ENCODE data around the gene CCDC192. TPM values are rescaled to one million over a fixed set of nuclear protein-coding genes. Genes with fewer than 3 reads are reported as not detected.

Gene CCDC192
- total RNA-seq, 1 donor from 2014 or later = not detected

DNA sequence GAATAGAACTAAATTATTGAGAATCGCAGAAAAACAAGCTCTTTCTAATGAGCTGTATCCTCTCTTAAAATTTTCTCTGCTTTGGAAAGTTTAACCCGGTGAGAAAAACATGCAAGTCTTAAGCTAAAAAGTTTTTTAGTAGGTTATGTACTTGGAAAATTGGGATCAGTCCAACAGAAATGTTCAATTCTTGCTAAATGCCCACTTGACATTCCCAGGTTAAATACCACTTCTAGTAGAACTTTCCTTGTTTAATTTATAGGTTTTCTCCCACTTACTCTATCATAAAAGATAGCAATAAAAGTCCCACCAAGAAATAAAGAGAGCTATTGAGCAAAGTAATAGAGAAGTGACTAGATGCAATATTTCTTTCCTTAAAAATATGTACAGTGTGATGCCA, 157.1 kb downstream of the CCDC192 start:
- TF ChIP-seq, protein P1, sequence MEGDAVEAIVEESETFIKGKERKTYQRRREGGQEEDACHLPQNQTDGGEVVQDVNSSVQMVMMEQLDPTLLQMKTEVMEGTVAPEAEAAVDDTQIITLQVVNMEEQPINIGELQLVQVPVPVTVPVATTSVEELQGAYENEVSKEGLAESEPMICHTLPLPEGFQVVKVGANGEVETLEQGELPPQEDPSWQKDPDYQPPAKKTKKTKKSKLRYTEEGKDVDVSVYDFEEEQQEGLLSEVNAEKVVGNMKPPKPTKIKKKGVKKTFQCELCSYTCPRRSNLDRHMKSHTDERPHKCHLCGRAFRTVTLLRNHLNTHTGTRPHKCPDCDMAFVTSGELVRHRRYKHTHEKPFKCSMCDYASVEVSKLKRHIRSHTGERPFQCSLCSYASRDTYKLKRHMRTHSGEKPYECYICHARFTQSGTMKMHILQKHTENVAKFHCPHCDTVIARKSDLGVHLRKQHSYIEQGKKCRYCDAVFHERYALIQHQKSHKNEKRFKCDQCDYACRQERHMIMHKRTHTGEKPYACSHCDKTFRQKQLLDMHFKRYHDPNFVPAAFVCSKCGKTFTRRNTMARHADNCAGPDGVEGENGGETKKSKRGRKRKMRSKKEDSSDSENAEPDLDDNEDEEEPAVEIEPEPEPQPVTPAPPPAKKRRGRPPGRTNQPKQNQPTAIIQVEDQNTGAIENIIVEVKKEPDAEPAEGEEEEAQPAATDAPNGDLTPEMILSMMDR (IDR thresholded peaks at IDR 0.05) = no peak
- DNase-seq (no peak), ATAC-seq (no peak)
- H3K4me3 ChIP-seq = no peak overlapping the region
- no peaks in the 10 kb centered on the region for H3K36me3 ChIP-seq
- no peaks in the 10 kb centered on the region for H3K9me3 ChIP-seq
- intact Hi-C loops (cut with DNase I) = no loop called here
- H3K27ac ChIP-seq = no peak overlapping the region
- H3K4me1 ChIP-seq = no peaks in the 10 kb centered on the region
- H3K27me3 ChIP-seq = no peaks in the 10 kb centered on the region

DNA sequence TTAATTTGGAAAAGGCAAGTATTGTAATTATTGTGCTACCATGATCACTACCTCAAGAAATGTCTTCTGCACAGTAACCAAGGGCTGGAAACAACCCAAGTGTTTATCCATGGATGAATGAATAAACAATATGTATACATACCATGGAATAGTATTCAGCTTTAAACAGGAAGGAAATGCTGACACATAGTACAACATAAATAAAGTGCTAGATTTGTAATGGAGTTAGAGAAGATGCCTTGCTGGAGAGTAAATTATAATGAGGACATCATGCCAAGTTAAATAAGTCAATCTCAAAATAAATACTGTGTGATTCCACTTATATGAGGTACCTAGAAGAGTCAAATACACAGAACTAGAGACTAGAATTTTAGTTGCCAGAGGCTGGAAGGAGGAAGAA, 160.0 kb downstream of the CCDC192 start:
- DNase-seq (no peak), ATAC-seq (no peak)
- intact Hi-C loops (cut with DNase I) = no loop called here
- TF ChIP-seq, protein P1 (IDR thresholded peaks at IDR 0.05) = no peak
- Histone ChIP-seq H3K4me1 (no peaks in the 10 kb centered on the region), H3K27me3 (no peaks in the 10 kb centered on the region), H3K27ac (no peak overlapping the region), H3K4me3 (no peak overlapping the region), H3K36me3 (no peaks in the 10 kb centered on the region), H3K9me3 (no peaks in the 10 kb centered on the region)

DNA sequence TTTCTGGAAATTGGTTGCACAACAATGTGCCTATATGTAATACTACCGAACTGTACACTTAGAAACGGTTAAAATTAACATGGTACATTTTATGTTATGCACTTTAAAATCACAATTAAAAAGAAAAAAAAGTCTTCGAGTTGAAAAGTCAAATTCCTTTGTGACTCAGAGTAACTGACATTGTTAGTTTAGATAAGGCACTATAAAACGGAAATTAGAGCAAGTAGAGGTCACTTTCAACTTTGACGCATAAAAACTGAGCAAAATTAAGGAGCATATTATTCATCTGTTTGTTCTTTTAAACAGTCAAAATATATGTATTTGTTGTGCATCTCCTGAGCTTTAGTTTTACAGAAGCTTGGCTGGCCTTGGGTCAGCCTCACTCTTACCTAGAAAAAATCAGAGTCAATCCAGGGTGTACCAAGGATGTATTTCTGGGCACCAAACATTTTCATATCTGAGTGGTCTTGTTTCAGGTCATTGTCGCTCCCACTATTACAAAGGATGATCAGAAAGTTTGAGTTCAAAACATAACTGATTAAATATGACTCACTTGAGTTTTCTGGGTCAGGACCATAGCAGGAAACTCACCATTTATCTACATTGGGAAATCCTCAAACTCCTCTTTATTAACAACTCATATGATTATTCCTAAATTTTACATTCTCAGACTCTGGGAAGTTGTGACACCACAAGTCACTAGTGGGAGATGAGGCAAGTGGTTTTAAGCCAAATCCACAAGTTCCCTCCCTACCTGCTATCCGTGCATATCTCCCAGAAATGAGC, 160.6 kb downstream of the CCDC192 start:
- no peak for ATAC-seq
- no peak for DNase-seq
- H3K4me3 ChIP-seq = no peak overlapping the region
- intact Hi-C loops (cut with DNase I) = no loop called here
- H3K27me3 ChIP-seq = no peaks in the 10 kb centered on the region
- no peaks in the 10 kb centered on the region for H3K36me3 ChIP-seq
- no peaks in the 10 kb centered on the region for H3K4me1 ChIP-seq
- H3K9me3 ChIP-seq = no peaks in the 10 kb centered on the region
- H3K27ac ChIP-seq = no peak overlapping the region
- TF ChIP-seq, protein P1 (IDR thresholded peaks at IDR 0.05) = no peak

DNA sequence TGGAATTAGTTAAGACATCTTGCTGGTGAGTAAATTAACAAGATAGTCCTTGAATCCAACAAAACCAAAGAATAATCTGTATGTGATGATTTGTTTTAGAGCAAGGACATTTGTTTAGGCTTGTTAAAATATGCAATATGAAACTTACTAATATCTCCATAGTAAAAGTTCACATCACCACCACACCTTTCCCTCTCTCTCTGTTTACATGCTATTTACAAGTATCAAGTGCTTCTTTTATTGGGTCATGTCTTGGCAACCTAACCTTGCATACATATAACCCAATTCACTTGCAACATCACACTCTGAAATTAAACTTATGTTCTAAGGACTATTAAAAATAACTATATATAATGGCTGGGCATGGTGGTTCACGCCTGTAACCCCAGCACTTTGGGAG, 161.3 kb downstream of the CCDC192 start:
- H3K9me3 ChIP-seq = no peaks in the 10 kb centered on the region

DNA sequence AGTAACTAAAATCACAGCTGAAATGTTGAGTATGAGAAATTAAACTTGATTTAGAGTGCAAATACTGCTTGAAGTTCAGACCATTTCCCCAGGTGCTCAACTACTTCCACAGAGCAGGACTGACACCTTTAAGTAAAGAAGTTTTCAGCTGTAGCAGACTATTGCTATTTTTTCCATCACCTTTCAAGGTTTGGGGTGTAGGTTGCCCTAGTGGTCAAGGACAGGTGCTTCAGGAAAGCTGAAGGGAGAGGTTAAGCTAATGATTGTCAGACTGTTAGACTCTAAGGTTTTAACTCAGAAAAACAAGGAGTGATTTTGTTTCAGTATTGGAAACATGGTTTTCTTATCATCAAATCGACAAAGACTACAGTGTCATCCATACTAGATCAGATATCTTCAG, 162.1 kb downstream of the CCDC192 start:
- no peaks in the 10 kb centered on the region for H3K27me3 ChIP-seq
- DNase-seq = no peak
- TF ChIP-seq, protein P1 (IDR thresholded peaks at IDR 0.05) = no peak
- H3K4me3 ChIP-seq = no peak overlapping the region
- no peaks in the 10 kb centered on the region for H3K9me3 ChIP-seq
- H3K36me3 ChIP-seq = no peaks in the 10 kb centered on the region
- no peak overlapping the region for H3K27ac ChIP-seq
- ATAC-seq = peak; percentile 35
- H3K4me1 ChIP-seq = no peaks in the 10 kb centered on the region
- intact Hi-C loops (cut with DNase I) = no loop called here

More for the DNA sequence above, 161.3 kb downstream of the CCDC192 start:
- Histone ChIP-seq H3K27ac (no peak overlapping the region), H3K4me1 (no peaks in the 10 kb centered on the region), H3K4me3 (no peak overlapping the region), H3K27me3 (no peaks in the 10 kb centered on the region), H3K36me3 (no peaks in the 10 kb centered on the region)
- TF ChIP-seq, protein P1 (IDR thresholded peaks at IDR 0.05) = no peak
- ATAC-seq (no peak), DNase-seq (no peak)
- intact Hi-C loops (cut with DNase I) = no loop called here

All from upper lobe of right lung (tissue), 1 donor.